IMR-90 (cell line): ENCODE data around the gene GPRC5C.

ENCODE experiments used
- BHLHE40 ChIP-seq: fragments of 150-350 bp; IDR thresholded peaks from 2 replicates; pipeline ENCODE4 v1.6.1; 2016; ENCODE audit warnings: mild to moderate bottlenecking, low read depth, low read length
- CTCF ChIP-seq: conservative IDR thresholded peaks from 2 replicates; pipeline ENCODE4 v1.5.1; 2012; ENCODE audit warnings: mild to moderate bottlenecking, low read depth, low read length, improper control_type of control experiment
- FOS ChIP-seq: fragments of 150-350 bp; IDR thresholded peaks from 2 replicates; pipeline ENCODE4 v1.6.1; 2016; ENCODE audit warnings: low read depth, low read length
- MAFK ChIP-seq: IDR thresholded peaks from 2 replicates; pipeline ENCODE4 v1.6.1; 2012; ENCODE audit warnings: low read depth, low read length, improper control_type of control experiment
- NFE2L2 ChIP-seq: fragments of 150-350 bp; IDR thresholded peaks from 2 replicates; pipeline ENCODE4 v1.6.1; 2016; ENCODE audit warnings: low read depth, mild to moderate bottlenecking, low read length
- POLR2A ChIP-seq: IDR thresholded peaks from 2 replicates; pipeline ENCODE4 v1.6.1; 2012; ENCODE audit warnings: mild to moderate bottlenecking, low read depth, low read length
- RAD21 ChIP-seq: IDR thresholded peaks from 2 replicates; pipeline ENCODE4 v1.6.1; 2012; ENCODE audit warnings: low read length, improper control_type of control experiment
- RFX5 ChIP-seq: IDR thresholded peaks from 2 replicates; pipeline ENCODE4 v1.8.0; 2012; ENCODE audit warnings: low read depth, mild to moderate bottlenecking, low read length, moderate library complexity
- SMC3 ChIP-seq: fragments of 150-350 bp; IDR thresholded peaks from 2 replicates; pipeline ENCODE4 v1.6.1; 2016; ENCODE audit warnings: low read depth, mild to moderate bottlenecking, antibody characterized with exemption, low read length, moderate library complexity
- USF2 ChIP-seq: fragments of 150-350 bp; IDR thresholded peaks from 2 replicates; pipeline ENCODE4 v1.6.1; 2017; ENCODE audit warnings: mild to moderate bottlenecking, antibody characterized with exemption, low read length, low read depth

- TF ChIP-seq FOS: no peak
- no peak for TF ChIP-seq CTCF
- no peak for TF ChIP-seq POLR2A
- TF ChIP-seq USF2: no peak
- no peak for TF ChIP-seq RFX5
- TF ChIP-seq SMC3: no peak
- TF ChIP-seq MAFK: no peak
- no peak for TF ChIP-seq BHLHE40
- no peak for TF ChIP-seq NFE2L2
- TF ChIP-seq RAD21: no peak
These were observed at the start of gene GPRC5C for GRCh38 chr17:74431568-74432423.
